H9 (cell line): ENCODE data around the gene PMF1. TPM values are rescaled to one million over a fixed set of nuclear protein-coding genes. Genes with fewer than 3 reads are reported as not detected.
A peak's percentile ranks its signal among the peaks of the same experiment; 100 is the strongest.

Experiments
- DNase-seq: peaks from one replicate; pipeline ENCODE4 v3.0.0-alpha.2; 2017
- H2AFZ ChIP-seq: one replicate; pipeline ENCODE4 v1.6.1; 2013; ENCODE audit warnings: mild to moderate bottlenecking, low read length, control low read depth, moderate library complexity
- H2AK5ac ChIP-seq: 2 replicates; pipeline ENCODE4 v1.6.1; 2013; ENCODE audit warnings: low read length, control low read depth, mixed read lengths; ENCODE audit not compliant: insufficient read length
- H2BK120ac ChIP-seq: one replicate; pipeline ENCODE4 v1.6.1; 2013; ENCODE audit warnings: low read depth, mild to moderate bottlenecking, low read length, control low read depth, inconsistent platforms; ENCODE audit not compliant: poor library complexity, severe bottlenecking
- H2BK12ac ChIP-seq: 2 replicates; pipeline ENCODE4 v1.6.1; 2013; ENCODE audit warnings: low read length, control low read depth, mixed read lengths, low read depth; ENCODE audit not compliant: insufficient read length
- H2BK15ac ChIP-seq: 2 replicates; pipeline ENCODE4 v1.6.1; 2013; ENCODE audit warnings: low read depth, low read length, control low read depth
- H2BK20ac ChIP-seq: one replicate; pipeline ENCODE4 v1.6.1; 2013; ENCODE audit warnings: low read depth, mild to moderate bottlenecking, low read length, control low read depth, inconsistent platforms; ENCODE audit not compliant: poor library complexity, severe bottlenecking
- H2BK5ac ChIP-seq: 2 replicates; pipeline ENCODE4 v1.6.1; 2013; ENCODE audit warnings: low read length, control low read depth, mixed read lengths; ENCODE audit not compliant: insufficient read length
- H3K14ac ChIP-seq: 2 replicates; pipeline ENCODE4 v1.6.1; 2013; ENCODE audit warnings: low read length, control low read depth; ENCODE audit not compliant: insufficient read depth
- H3K18ac ChIP-seq: 2 replicates; pipeline ENCODE4 v1.6.1; 2013; ENCODE audit warnings: low read depth, mild to moderate bottlenecking, mixed read lengths, low read length, control low read depth; ENCODE audit not compliant: insufficient read length
- H3K23ac ChIP-seq: 2 replicates; pipeline ENCODE4 v1.6.1; 2013; ENCODE audit warnings: low read length, control low read depth, mixed read lengths, low read depth; ENCODE audit not compliant: insufficient read length
- H3K23me2 ChIP-seq: 2 replicates; pipeline ENCODE4 v1.6.1; 2013; ENCODE audit warnings: low read depth, mild to moderate bottlenecking, mixed read lengths, low read length, control low read depth; ENCODE audit not compliant: insufficient read length, poor library complexity, severe bottlenecking
- H3K27ac ChIP-seq: 2 replicates; pipeline ENCODE4 v1.5.1; 2013; ENCODE audit warnings: low read length, control low read depth, mixed read lengths, low read depth; ENCODE audit not compliant: insufficient read length
- H3K27me3 ChIP-seq: 2 replicates; pipeline ENCODE4 v1.6.1; 2013; ENCODE audit warnings: low read length, control low read depth, inconsistent platforms; ENCODE audit not compliant: insufficient read depth
- H3K4ac ChIP-seq: 2 replicates; pipeline ENCODE4 v1.6.1; 2013; ENCODE audit warnings: low read depth, mild to moderate bottlenecking, control low read depth, inconsistent platforms, low read length, moderate library complexity
- H3K4me1 ChIP-seq: 2 replicates; pipeline ENCODE4 v1.6.1; 2013; ENCODE audit warnings: low read length, control low read depth, inconsistent platforms; ENCODE audit not compliant: insufficient read depth
- H3K4me2 ChIP-seq: 2 replicates; pipeline ENCODE4 v1.6.1; 2013; ENCODE audit warnings: low read length, control low read depth, mixed read lengths; ENCODE audit not compliant: insufficient read length, insufficient read depth
- H3K56ac ChIP-seq: 2 replicates; pipeline ENCODE4 v1.6.1; 2013; ENCODE audit warnings: low read depth, mild to moderate bottlenecking, mixed read lengths, low read length, control low read depth; ENCODE audit not compliant: insufficient read length
- H3K79me1 ChIP-seq: 2 replicates; pipeline ENCODE4 v1.6.1; 2013; ENCODE audit warnings: low read depth, mild to moderate bottlenecking, moderate library complexity, low read length, control low read depth, inconsistent platforms; ENCODE audit not compliant: insufficient read depth, poor library complexity, severe bottlenecking
- H3K79me2 ChIP-seq: 2 replicates; pipeline ENCODE4 v1.6.1; 2013; ENCODE audit warnings: low read length, control low read depth, inconsistent platforms; ENCODE audit not compliant: insufficient read depth
- H3K9ac ChIP-seq: 2 replicates; pipeline ENCODE4 v1.6.1; 2013; ENCODE audit warnings: low read length, control low read depth, mixed read lengths; ENCODE audit not compliant: insufficient read length; ENCODE audit errors: extremely low read depth
- H3K9me3 ChIP-seq: one replicate; pipeline ENCODE4 v1.6.1; 2013; ENCODE audit warnings: low read depth, low read length, inconsistent platforms; ENCODE audit not compliant: control insufficient read depth
- H3T11ph ChIP-seq: one replicate; pipeline ENCODE4 v1.6.1; 2013; ENCODE audit warnings: mild to moderate bottlenecking, low read length, control low read depth, inconsistent platforms
- H4K20me1 ChIP-seq: one replicate; pipeline ENCODE4 v1.6.1; 2013; ENCODE audit not compliant: control insufficient read depth, insufficient read length, insufficient read depth
- H4K5ac ChIP-seq: 2 replicates; pipeline ENCODE4 v1.6.1; 2013; ENCODE audit warnings: low read depth, mild to moderate bottlenecking, mixed read lengths, low read length, control low read depth; ENCODE audit not compliant: insufficient read length
- H4K8ac ChIP-seq: replicated peaks from 2 replicates; pipeline ENCODE4 v1.6.1; 2013; ENCODE audit warnings: low read length, control low read depth, mixed read lengths, low read depth; ENCODE audit not compliant: insufficient read length
- H4K91ac ChIP-seq: 2 replicates; pipeline ENCODE4 v1.6.1; 2013; ENCODE audit warnings: low read depth, mild to moderate bottlenecking, moderate library complexity, mixed read lengths, low read length, control low read depth; ENCODE audit not compliant: insufficient read length
- H3K27ac Mint-ChIP-seq, 3 experiments: 2 replicates in 2 of 3; 3 replicates in 1 of 3; pipeline ENCODE4 v1.8.0; 2020 to 2021; ENCODE audit warnings: mixed read lengths in 3 of 3, mild to moderate bottlenecking in 1 of 3, moderate library complexity in 1 of 3
- H3K27me3 Mint-ChIP-seq: 2 replicates; pipeline ENCODE4 v1.8.0; 2021; ENCODE audit warnings: low read depth, mild to moderate bottlenecking, moderate library complexity, mixed read lengths
- H3K36me3 Mint-ChIP-seq, 3 experiments: 2 replicates in 2 of 3; 3 replicates in 1 of 3; pipeline ENCODE4 v1.8.0; 2020 to 2021; ENCODE audit warnings: low read depth in 3 of 3, mixed read lengths in 3 of 3; ENCODE audit not compliant: insufficient read depth in 1 of 3
- H3K4me1 Mint-ChIP-seq, 2 experiments: 2 replicates each; pipeline ENCODE4 v1.8.0; 2020; ENCODE audit warnings: mixed read lengths in 2 of 2
- H3K4me3 Mint-ChIP-seq, 2 experiments: 2 replicates in 1 of 2; 3 replicates in 1 of 2; pipeline ENCODE4 v1.8.0; 2020 to 2021; ENCODE audit warnings: mild to moderate bottlenecking in 2 of 2, mixed read lengths in 2 of 2, moderate library complexity in 1 of 2
- H3K9me3 Mint-ChIP-seq, 2 experiments: 2 replicates in 1 of 2; 3 replicates in 1 of 2; pipeline ENCODE4 v1.8.0; 2020; ENCODE audit warnings: mild to moderate bottlenecking in 2 of 2, mixed read lengths in 2 of 2, moderate library complexity in 1 of 2
- CTCF ChIP-seq: fragments of 200-600 bp; sonication (generic); conservative IDR thresholded peaks from 3 replicates; pipeline ENCODE4 v1.8.0; 2021; ENCODE audit warnings: antibody characterized with exemption, mild to moderate bottlenecking
- WGBS: extraction: QIAGEN DNeasy Blood & Tissue Kit; methylation state at CpG from one replicate; pipeline ENCODE4 v1.1.7; 2013; ENCODE audit warnings: missing lambda C conversion rate, low lambda C conversion rate, mixed read lengths; ENCODE audit not compliant: insufficient read length; ENCODE audit errors: extremely low coverage; 5-methylcytosine and 5-hydroxymethylcytosine counted together
- total RNA-seq: library from RNA; stranded (reverse); gene quantifications from 2 replicates; pipeline ENCODE4 v1.2.1, GENCODE V29; 2021

PMF1 gene
- total RNA-seq, 1 experiment from 2014 or later, result 136 TPM

GRCh38 chr1:156167536-156167935 lies 45.3 kb upstream of the PMF1 start:
- H3K18ac ChIP-seq, result no peak overlapping the region
- H3K9me3 ChIP-seq, result no peaks in the 10 kb centered on the region
- Mint-ChIP-seq H3K9me3 (no peaks in the 10 kb centered on the region), H3K27ac (peak overlapping the region in 1 of 3 experiments; percentile 23; a peak in 1 of 7 replicates), H3K4me3 (no peak overlapping the region), H3K4me1 (peaks cover 17 to 18% of the 10 kb centered on the region in 2 experiments), H3K36me3 (peaks cover 2 to 31% (median 30%) of the 10 kb centered on the region in 3 experiments; a peak in 6 of 7 replicates), H3K27me3 (no peaks in the 10 kb centered on the region)
- no peak overlapping the region for H2BK120ac ChIP-seq
- no peak overlapping the region for H2BK12ac ChIP-seq
- no peaks in the 10 kb centered on the region for H4K20me1 ChIP-seq
- no peak overlapping the region for H3K56ac ChIP-seq
- H2BK20ac ChIP-seq, result no peak overlapping the region
- DNase-seq, result no peak
- H2BK15ac ChIP-seq, result no peak overlapping the region
- TF ChIP-seq CTCF, result no peak
- no peak overlapping the region for H3T11ph ChIP-seq
- H3K79me1 ChIP-seq, result no peaks in the 10 kb centered on the region
- no peaks in the 10 kb centered on the region for H3K23me2 ChIP-seq
- no peak overlapping the region for H3K23ac ChIP-seq
- H2AK5ac ChIP-seq, result no peak overlapping the region
- H2BK5ac ChIP-seq, result no peak overlapping the region
- no CpG with 5 or more reads among the region's 5 CpGs for WGBS
- no peak overlapping the region for H4K8ac ChIP-seq
- H2AFZ ChIP-seq, result no peak overlapping the region
- no peak overlapping the region for H3K9ac ChIP-seq
- H4K5ac ChIP-seq, result no peak overlapping the region
- no peak overlapping the region for H3K4ac ChIP-seq
- no peak overlapping the region for H3K27ac ChIP-seq
- H4K91ac ChIP-seq, result no peak overlapping the region
- no peaks in the 10 kb centered on the region for H3K4me1 ChIP-seq
- H3K14ac ChIP-seq, result no peak overlapping the region
- no peaks in the 10 kb centered on the region for H3K79me2 ChIP-seq
- no peak overlapping the region for H3K4me2 ChIP-seq
- no peaks in the 10 kb centered on the region for H3K27me3 ChIP-seq
